Islet of Langerhans (tissue), 1 donor: ENCODE data around the gene TUBB6.

ENCODE experiments used
- FAIRE-seq: peaks from one replicate; lab custom pipeline; 2011; peaks lifted over from hg19 to GRCh38; lab: Jason Lieb, UNC

TUBB6 gene

GRCh38 chr18:12307701-12308385 is at the start of gene TUBB6:
TUBB6 (plus strand) TSS chr18:12308241; CDS start chr18:12308293, 52 bp downstream.
- no peak for FAIRE-seq

- FAIRE-seq = no peak
Measured at GRCh38 chr18:12258719-12259705, 49.0 kb upstream of the TUBB6 start.

GRCh38 chr18:12262748-12263147 is 45.3 kb upstream of the TUBB6 start:
- no peak for FAIRE-seq

- no peak for FAIRE-seq
Measured at GRCh38 chr18:12264864-12265263, 43.2 kb upstream of the TUBB6 start.

GRCh38 chr18:12271376-12272235 is 36.4 kb upstream of the TUBB6 start:
- no peak for FAIRE-seq

- FAIRE-seq = no peak
Measured at GRCh38 chr18:12274793-12275192, 33.2 kb upstream of the TUBB6 start.

GRCh38 chr18:12276736-12277554 is 31.1 kb upstream of the TUBB6 start:
- FAIRE-seq = no peak

GRCh38 chr18:12278215-12278671 is 29.8 kb upstream of the TUBB6 start:
- FAIRE-seq = no peak

GRCh38 chr18:12278741-12279682 is 29.0 kb upstream of the TUBB6 start:
- no peak for FAIRE-seq

GRCh38 chr18:12279781-12280531 is 28.1 kb upstream of the TUBB6 start:
- no peak for FAIRE-seq

- no peak for FAIRE-seq
Measured at GRCh38 chr18:12281861-12282260, 26.2 kb upstream of the TUBB6 start.

- no peak for FAIRE-seq
Measured at GRCh38 chr18:12282442-12283039, 25.5 kb upstream of the TUBB6 start.

GRCh38 chr18:12283256-12283655 is 24.8 kb upstream of the TUBB6 start:
- FAIRE-seq = no peak

GRCh38 chr18:12283666-12284065 is 24.4 kb upstream of the TUBB6 start:
- FAIRE-seq = no peak

- FAIRE-seq = no peak
Measured at GRCh38 chr18:12287131-12287681, 20.8 kb upstream of the TUBB6 start.

GRCh38 chr18:12287684-12288402 is 20.2 kb upstream of the TUBB6 start:
- no peak for FAIRE-seq

GRCh38 chr18:12288403-12288755 is 19.7 kb upstream of the TUBB6 start:
- FAIRE-seq = no peak

- FAIRE-seq = no peak
Measured at GRCh38 chr18:12290086-12290485, 18.0 kb upstream of the TUBB6 start.
